ENCODE results near the gene VSIG8.
A peak's percentile ranks its signal among the peaks of the same experiment; 100 is the strongest.
"Not testable (repeated sequence)": the region's sequence is repeated elsewhere in the genome, so short reads cannot be mapped to it uniquely, and the experiment has no call there.

VSIG8 gene

DNA sequence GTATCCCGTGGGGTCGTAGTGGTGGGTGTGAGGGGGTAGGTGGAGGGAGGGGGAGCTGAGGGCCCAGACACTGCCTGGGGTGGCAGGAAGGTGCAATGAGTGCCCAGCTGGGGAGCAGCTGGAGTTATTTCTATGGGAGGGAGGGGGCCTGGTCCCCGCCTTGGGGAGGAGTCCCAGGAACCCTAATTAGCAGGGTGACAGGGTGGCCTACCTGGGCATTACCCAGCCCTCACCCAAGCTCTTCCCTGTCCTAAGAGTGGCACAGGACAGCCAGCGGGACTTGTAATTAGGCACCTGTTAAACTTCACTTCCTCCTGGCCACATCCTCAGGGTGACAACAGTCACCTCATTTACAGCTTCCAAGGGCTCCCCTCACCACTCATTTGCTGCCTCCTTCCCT, at the start of gene VSIG8:
VSIG8 (minus strand) TSS at position 101 of the 400 bp plus-strand sequence. CDS start 136 bp downstream, outside the sequence.
- no peak for DNase-seq

GRCh38 chr1:159911326-159912070, 49.0 kb upstream of the VSIG8 start:
- peak; percentile 67 for DNase-seq

DNA sequence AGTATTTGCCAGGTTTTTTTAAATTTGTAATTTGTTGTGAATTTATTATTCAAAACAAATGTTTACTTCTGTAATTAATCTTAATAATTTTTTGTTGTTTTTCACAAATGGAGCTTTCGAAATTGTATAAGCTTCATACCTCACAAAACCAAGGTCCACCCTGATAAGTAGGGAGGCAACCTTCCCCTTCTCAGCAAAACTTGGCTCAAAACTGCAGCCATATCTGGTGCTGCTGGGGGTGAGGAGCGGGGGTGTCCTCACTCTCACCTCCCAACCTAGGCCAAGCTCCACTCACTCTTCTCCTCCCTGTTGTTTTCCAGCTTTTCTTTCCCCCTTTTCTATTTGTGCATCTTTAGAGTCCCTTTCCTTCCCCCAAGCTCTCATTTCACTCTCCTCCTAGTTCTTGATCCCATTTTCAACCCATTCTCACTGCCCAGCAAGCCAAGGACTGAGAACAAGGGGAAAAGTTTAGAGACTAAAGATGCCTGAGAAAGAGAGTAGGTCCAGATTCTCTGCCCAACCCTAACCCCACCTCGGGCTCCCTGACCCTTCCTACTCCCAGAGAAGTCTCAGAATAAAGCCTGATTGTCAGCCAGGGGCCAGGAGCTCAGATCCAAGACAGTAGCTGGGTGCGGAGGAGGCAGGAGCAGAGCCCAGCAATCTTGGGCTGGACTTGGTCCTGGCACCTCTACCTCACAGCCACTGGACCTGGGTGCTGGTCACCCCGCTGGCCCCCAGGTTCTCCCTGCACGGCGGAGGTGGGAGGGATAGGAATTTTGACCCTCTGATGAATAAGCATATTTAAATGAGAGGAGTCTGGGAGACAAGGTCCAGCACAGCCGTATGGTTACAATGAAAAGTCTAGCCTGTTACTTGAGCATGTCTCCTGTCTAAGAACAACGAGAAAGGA, 45.8 kb upstream of the VSIG8 start:
- DNase-seq, result no peak

- no peak for DNase-seq
These were observed 44.5 kb upstream of the VSIG8 start for GRCh38 chr1:159906960-159907359.

DNA sequence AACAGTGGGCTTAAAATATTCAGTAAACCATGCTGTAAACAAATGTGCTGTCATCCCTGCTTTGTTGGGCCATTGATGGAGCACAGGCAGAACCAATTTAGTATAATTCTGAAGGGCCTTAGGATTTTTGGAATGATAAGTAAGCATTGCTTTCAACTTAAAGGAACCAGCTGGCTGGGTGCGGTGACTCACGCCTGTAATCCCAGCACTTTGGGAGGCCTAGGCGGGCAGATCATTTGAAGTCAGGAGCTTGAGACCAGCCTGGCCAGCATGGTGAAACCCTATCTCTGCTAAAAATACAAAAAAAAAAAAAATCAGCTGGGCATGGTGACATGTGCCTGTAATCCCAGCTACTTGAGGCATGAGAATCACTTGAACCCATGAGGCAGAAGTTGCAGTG, 41.6 kb upstream of the VSIG8 start:
- not testable (repeated sequence) for DNase-seq

- DNase-seq, result no peak
These were observed 40.1 kb upstream of the VSIG8 start for GRCh38 chr1:159902541-159902940.

DNA sequence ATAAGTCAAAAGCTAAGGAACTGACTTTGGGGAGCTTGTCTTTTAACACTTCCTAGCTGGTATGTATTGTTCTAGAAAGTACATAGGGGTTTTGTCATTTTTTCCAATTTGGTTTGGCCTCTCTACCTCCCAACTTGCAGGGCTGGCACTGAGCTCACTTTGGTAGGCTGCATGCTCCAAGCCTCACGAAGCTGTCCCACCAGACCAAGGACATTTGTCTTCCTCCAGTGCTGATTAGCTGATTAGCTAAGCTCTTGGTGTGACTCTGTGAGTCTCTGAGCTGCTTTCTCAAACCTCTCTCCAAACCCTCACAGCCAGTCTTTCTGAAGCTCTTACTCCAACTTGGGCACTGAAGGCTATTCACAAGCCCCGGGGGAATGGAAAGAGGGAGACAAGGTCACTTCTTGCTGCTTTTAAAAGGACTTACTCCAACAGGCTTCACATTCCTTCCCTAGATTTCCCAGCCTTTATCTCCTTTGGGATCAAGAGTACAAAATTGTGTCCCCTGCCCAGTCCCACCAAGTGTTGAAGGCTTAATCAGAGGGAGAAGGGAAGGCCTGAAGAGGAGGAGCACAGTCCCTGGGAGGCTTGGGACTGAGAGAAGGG, 38.4 kb upstream of the VSIG8 start:
- no peak for DNase-seq

DNA sequence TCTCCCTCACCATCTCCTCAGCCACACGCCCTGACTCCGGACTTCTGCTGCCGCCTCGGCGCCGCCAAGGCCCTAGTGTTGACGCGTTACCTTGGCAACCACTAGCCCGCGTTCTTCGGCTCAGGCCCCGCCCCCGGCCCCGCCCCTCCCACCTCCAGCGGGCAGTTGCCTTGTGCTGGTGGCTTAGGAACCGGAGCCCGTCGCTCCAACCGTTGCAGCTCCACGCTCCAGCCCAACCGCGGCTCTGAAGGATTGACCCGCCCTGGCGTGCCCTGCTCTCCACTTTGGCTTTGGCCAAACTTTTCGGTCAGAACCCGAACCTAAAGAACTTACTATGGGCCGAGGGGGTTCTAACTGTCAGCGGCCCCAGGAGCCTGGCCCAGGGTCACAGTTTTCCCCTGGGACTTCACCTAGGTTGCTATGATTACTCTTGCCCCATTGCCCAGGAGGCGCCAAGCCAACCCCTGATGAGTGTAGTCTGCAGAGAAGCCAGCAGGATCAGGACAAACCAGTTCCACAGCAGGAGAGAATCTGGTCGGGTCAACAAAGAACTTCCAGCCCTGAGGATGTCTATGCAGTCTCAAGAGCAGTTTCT, 37.7 kb upstream of the VSIG8 start, which contains the start of gene CFAP45:
CFAP45 (minus strand) TSS at position 80 of the 595 bp plus-strand sequence; CDS start at position 13, 67 bp downstream.
- DNase-seq, result no peak

DNA sequence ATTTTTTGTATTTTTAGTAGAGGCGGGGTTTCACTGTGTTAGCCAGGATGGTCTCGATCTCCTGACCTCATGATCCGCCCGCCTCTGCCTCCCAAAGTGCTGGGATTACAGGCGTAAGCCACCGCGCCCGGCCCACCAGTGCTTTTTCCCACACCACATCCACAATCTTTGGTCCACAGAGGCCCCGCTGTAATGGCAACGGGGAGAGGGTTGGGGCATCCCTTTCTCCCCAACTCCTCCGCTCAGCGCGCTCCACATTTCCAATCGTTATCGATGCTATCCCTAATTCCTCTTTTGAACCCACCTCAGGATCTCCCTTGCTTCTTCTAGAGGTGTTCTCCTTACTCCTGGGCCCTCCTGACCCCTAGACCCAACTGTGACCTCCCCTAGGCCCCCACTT, 37.2 kb upstream of the VSIG8 start:
- not testable (repeated sequence) for DNase-seq

GRCh38 chr1:159898527-159898926, 36.1 kb upstream of the VSIG8 start:
- DNase-seq, result no peak

DNA sequence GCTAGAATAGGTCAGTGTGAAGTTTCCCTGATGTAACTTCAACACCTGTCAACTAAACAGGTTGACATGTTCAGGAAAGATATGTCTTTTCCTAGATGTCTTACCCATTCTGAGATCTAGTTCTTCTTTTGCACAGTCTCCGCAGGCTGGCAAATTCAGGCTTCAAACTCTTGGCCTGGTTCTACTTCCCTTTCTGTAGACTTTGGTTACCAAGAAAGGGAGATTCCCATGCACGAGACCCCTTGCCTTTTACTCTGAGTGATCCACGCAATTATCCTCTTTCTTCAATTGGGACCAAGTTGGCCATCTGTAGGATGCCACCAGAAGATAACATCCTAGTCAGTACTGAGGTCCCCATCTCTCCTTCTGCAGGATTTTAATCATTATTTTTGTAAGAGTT, 35.5 kb upstream of the VSIG8 start:
- peak; percentile 49 for DNase-seq

- DNase-seq, result no peak
These were observed 34.1 kb upstream of the VSIG8 start for GRCh38 chr1:159896546-159896930.

GRCh38 chr1:159895836-159896545, 33.5 kb upstream of the VSIG8 start:
- no peak for DNase-seq

DNA sequence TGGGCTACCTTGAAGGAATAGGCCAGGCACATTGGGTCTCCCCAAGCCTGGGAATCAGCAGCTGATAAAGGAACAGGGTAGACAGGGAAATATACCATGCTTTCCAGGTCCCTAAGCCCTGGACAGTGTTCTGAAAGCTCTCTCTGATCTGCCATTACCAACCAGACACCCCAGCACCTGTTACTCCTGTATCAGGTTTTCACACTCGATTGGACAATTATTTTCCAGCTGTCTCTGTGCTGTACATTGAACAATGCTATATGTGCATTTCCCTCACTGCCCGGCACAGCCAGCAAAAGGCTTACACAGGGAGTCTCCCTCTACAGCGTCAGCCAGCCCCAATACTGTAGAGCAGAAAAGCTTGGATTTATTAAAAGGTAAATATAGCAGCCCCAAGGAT, 32.8 kb upstream of the VSIG8 start:
- no peak for DNase-seq

DNA sequence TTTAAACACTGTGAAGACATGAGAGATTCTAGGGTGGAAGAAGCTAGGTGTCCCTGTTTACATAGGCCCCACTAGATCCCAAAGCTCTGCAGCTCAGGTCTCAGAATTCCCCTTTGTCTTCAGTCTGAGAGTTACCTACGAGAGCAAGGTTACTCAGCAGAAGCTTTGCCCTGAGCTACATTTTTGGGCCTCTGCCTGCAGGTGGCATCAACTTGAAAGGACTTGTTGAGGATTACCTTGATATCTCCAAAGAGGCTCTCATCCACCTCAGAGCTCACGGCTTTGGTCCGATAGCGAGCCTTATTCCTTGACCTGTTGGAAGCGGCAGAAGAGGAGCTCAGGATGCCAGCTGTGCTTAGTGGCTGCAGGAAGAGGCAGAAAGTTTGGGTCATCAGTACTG, 30.5 kb upstream of the VSIG8 start:
- no peak for DNase-seq

DNA sequence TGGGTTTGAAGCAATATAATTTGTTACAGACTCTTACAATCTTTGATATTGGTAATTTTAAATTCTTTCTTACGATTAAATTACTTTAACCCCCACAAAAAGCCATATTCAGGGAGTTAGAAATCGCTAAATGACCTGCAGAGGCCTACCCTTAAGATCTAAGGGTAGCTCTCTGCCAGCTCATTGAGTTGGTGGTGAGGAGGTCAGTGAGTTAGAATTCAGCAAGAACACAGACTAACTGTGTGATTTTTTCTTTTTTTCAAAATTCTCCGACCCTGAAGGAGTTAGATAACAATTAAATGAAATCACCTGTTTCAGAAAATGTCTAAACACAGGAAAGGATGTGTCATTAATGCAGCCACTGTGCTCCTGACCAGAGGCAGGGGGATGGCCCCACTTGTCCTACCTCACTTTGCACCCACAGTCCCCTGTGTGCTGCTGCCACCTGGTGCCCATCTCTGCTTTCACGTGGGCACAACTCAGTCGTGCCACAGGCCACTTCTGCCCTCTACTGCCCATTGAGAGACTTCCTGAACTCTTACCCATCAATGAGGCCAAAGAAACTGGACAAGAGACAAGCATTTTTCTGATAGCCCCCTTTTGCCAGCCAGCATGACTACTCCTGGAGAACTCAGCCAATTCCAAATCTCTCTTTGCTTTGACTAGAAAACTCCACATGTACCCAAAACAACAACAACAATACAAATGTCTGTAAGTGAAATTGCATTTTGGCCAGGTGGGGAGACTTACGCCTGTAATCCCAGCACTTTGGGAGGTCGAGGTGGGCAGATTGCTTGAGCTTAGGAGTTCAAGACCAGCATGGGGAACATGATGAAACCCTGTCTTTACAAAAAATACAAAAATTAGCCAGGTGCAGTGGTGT, 29.1 kb upstream of the VSIG8 start:
- peak; percentile 74 for DNase-seq

DNA sequence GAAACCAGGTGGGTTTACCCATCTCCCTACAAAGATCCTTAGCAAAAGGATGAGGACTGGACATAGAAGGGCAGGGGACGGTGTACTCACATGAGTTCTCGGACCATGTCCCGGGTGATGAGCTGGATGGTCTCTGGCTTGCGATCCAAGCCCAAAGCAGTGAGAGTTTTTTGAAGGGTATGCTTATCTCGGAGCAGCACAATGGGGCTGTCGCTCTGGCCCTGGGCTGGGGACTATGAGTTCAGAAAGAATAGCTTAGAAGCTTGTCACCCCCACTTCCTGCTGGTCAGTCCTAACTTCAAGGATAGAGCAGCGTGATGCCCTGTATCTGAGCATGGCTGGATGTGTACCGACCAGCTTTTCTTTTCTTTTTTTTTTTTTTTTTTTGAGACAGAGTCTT, 27.9 kb upstream of the VSIG8 start:
- DNase-seq, result no peak

DNA sequence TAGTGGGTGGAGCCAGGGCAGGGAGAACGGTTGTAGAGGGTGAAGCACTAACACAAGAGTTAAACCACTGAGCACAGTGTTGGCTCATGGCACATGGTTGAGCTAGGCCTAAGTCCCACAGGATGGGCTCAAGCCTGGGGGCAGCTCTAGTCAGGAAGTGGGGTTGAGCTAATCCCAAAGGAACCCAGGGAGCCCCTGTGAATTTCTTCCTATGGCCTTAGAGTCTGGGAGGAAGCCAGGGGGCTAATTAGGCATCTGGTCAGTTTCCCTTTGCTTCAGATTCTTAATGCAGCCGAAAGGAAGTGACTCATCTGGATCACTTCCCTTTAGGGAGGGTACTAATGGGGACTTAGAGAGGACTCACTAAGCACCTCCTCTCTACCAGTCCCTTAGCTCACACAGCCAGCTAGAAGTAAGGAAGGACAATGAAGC, 27.4 kb upstream of the VSIG8 start:
- DNase-seq, result peak; percentile 41

- DNase-seq, result no peak
These were observed 26.7 kb upstream of the VSIG8 start for GRCh38 chr1:159889202-159889601.

- no peak for DNase-seq
These were observed 21.8 kb upstream of the VSIG8 start for GRCh38 chr1:159884296-159884695.

DNA sequence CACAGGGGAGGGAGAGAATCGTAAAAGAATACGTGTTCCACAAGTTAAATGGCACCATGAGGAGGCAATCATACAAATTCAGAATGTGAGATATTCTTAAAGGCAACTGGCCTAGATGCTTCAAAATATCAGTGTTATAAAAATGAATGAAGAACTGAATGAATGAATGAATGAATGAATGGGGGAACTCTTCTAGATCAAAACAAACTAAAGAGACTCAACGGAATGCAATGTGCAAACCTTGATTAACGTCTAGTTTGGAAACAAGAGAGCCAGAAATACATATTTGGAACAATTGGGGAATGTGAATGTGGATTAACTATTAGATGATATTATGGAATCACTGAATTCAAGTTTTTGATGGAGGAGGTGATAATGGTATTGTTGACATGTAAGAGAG, 20.7 kb upstream of the VSIG8 start:
- no peak for DNase-seq

- DNase-seq, result no peak
These were observed 20.0 kb upstream of the VSIG8 start for GRCh38 chr1:159882527-159882862.
